T follicular helper cell (primary cell): ENCODE data around the gene TOX3.

Experiments used
- DNase-seq: peaks from one replicate; pipeline ENCODE4 v3.0.0-alpha.2; 2020; ENCODE audit warnings: low read depth

Gene TOX3

GRCh38 chr16:52537516-52537915 is 9.4 kb downstream of the TOX3 start:
- DNase-seq = no peak

- no peak for DNase-seq
Measured at GRCh38 chr16:52535076-52535475, 11.9 kb downstream of the TOX3 start.

GRCh38 chr16:52533296-52533695 is 13.6 kb downstream of the TOX3 start:
- DNase-seq = no peak

GRCh38 chr16:52532384-52532783 is 14.6 kb downstream of the TOX3 start:
- no peak for DNase-seq

GRCh38 chr16:52529226-52529625 is 17.7 kb downstream of the TOX3 start:
- no peak for DNase-seq

- DNase-seq = no peak
Measured at GRCh38 chr16:52528393-52529065, 18.4 kb downstream of the TOX3 start.

DNA sequence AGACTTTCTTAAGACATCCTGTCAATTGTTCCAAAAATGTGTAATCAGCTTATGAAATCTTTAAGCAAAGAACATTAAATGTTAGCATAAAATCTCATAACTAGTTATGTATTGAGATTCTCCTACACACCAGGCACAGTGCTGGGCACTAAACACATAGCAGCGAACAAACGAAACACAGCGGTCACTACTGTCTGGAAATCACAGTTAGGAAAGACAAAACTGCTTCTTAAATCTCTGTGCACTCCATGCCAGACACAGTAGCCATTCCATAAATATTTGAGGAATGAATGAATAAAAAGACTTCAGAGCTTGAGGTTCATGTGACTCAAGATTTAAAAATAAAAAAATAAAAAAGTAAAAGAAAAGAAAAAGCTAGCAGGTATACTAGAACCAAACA is 20.1 kb downstream of the TOX3 start:
- DNase-seq = no peak

GRCh38 chr16:52526116-52526828 is 20.7 kb downstream of the TOX3 start:
- no peak for DNase-seq

DNA sequence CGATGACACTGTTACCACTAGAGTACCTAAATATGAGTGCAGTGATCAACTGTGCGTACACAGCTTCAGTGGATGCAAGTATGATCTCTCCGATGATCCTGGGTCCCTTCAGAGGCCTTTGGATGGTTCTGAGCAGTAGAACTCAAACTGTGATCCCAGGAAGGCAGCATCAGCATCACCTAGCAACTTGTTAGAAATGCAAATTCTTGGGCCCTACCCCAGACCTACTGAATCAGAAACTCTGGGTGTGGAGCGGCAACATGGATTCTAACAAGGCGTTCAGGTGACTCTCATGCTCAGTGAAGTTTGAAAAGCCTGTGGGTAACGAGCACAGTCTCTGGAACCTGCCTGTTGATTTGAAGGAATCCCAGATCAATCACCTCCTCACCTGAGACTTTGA is 25.4 kb downstream of the TOX3 start:
- no peak for DNase-seq

GRCh38 chr16:52518884-52519283 is 28.1 kb downstream of the TOX3 start:
- DNase-seq = no peak

GRCh38 chr16:52515068-52515671 is 31.8 kb downstream of the TOX3 start:
- DNase-seq = no peak

GRCh38 chr16:52512297-52512987 is 34.5 kb downstream of the TOX3 start:
- no peak for DNase-seq

- DNase-seq = no peak
Measured at GRCh38 chr16:52501746-52502145, 45.2 kb downstream of the TOX3 start.

GRCh38 chr16:52500963-52501362 is 46.0 kb downstream of the TOX3 start:
- DNase-seq = no peak

GRCh38 chr16:52499060-52499440 is 47.9 kb downstream of the TOX3 start:
- DNase-seq = no peak

DNA sequence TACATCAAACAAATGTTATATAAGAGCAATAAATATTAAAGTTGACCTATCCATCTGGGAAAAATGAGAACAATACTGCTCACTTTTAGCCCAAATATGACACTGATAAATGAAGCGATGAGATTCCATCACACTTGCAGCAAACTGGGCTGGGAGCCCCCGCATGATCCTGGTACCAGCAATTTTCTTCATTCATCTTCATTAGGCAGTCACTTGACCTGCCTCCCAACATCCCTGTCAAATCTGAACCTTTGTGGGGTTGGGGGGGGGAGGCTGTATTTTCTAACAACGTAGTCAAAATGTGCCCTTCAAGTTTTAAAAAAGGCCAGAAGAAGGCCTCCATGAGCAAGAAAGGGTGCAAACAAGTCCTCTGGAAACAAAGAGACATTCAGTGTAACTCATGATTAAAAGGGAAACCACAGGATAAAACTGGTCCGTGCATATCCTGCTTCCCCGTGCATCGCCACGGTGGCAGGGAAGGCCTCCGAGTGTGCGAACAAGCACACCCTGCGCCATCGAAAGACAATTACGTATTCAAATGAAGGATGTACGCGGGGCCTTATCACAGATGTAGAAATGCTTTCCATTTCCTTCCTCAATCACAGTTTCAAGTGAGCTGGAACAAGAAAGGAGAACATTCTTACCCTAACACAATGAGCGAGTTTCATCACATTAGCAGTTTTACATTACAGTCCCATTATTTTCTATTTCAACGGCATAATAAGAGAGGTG is 48.4 kb downstream of the TOX3 start:
- DNase-seq = no peak

DNA sequence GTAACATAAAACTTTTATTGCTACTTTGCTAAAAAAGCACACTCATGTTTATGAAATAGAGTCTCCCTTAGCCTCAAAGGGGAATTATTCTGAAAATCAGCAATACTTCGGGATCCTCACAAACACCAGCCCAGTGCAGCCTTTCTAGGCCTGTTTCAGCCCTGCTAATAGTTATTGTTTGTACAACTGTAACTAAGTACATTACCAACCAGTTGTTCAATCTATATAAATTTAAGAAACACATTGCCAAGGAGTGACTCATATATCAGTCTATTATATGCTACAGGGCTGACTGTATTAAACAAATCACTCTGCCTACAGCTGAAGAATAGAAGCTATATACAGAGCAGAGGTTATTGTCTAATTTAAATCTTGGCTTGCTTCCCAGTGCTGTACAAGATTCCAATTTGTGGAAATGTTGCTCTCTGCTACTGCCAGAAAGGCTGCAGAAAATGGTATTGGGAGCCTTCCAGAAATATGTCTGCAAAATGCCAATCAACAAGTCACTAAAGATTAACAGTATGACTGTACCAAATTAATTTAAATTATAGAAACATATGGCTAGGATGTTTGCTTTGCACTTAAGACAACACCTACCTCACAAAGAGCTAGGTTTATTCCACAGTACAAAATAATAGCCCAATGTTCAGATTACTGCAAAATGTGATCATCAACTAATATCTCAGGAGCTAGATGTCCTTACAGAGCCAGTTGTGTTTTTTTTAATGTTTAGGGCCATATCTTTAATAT is 49.7 kb downstream of the TOX3 start:
- no peak for DNase-seq

- DNase-seq = no peak
Measured at GRCh38 chr16:52496051-52496876, 50.7 kb downstream of the TOX3 start.

DNA sequence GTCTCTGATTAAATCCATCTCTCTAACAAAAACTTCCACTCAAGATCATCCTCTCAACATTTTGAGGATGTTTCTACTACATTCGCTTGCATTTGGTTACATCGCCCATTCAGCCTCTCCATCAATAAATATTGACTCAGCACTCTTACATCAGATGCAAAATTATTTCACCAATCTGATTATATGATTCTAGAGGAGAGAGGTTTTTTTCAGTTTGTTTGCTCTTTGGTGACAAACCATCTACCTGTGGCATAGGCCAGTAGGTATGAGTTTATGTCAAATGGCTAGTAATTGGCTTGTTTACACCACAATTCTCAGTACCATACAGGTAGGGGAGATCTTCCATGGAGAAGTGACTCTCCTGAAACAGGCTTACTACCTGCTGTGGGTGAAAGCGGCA is 52.3 kb downstream of the TOX3 start:
- no peak for DNase-seq

GRCh38 chr16:52494145-52494544 is 52.8 kb downstream of the TOX3 start:
- no peak for DNase-seq
